Thymus (tissue), 11 donors: ENCODE measurements around the gene COL19A1. TPM values are rescaled to one million over a fixed set of nuclear protein-coding genes. Genes with fewer than 3 reads are reported as not detected.
"Not testable (repeated sequence)": the region's sequence is repeated elsewhere in the genome, so short reads cannot be mapped to it uniquely, and the experiment has no call there.

Experiments
- DNase-seq, 9 donors: peaks; one replicate each; pipeline ENCODE4 v3.0.0-alpha.2; 2013; ENCODE audit warnings: low spot score in 9 of 9, low read depth in 6 of 9, missing footprints in 1 of 9
- H3K27ac ChIP-seq, 2 donors: one replicate each; pipeline ENCODE4 v1.5.1; 2013; ENCODE audit warnings: control low read depth in 1 of 2, low read depth in 1 of 2, low read length in 1 of 2, mild to moderate bottlenecking in 1 of 2, moderate library complexity in 1 of 2
- H3K27me3 ChIP-seq, 2 donors: one replicate each; pipeline ENCODE4 v1.5.1; 2013; ENCODE audit warnings: low read length in 1 of 2; ENCODE audit not compliant: control insufficient read depth in 2 of 2, insufficient read depth in 1 of 2
- H3K36me3 ChIP-seq, 2 donors: one replicate each; pipeline ENCODE4 v1.5.1; 2013; ENCODE audit warnings: low read length in 1 of 2, mild to moderate bottlenecking in 1 of 2, moderate library complexity in 1 of 2; ENCODE audit not compliant: control insufficient read depth in 2 of 2, insufficient read depth in 2 of 2
- H3K4me1 ChIP-seq, 2 donors: one replicate each; pipeline ENCODE4 v1.5.1; 2013; ENCODE audit warnings: low read length in 2 of 2; ENCODE audit not compliant: control insufficient read depth in 2 of 2, insufficient read depth in 2 of 2
- H3K4me3 ChIP-seq, 2 donors: one replicate each; pipeline ENCODE4 v1.5.1; 2013; ENCODE audit warnings: low read length in 2 of 2, control low read depth in 1 of 2, mild to moderate bottlenecking in 1 of 2
- H3K9me3 ChIP-seq, 2 donors: one replicate each; pipeline ENCODE4 v1.5.1; 2013; ENCODE audit warnings: low read length in 1 of 2, mild to moderate bottlenecking in 1 of 2; ENCODE audit not compliant: control insufficient read depth in 2 of 2, insufficient read depth in 1 of 2
- WGBS: extraction: QIAGEN DNeasy Blood & Tissue Kit; methylation state at CpG from one replicate; pipeline ENCODE4 v1.1.7; 2013; 5-methylcytosine and 5-hydroxymethylcytosine counted together
- polyA plus RNA-seq: library from polyadenylated mRNA; stranded (reverse); fragments of 200-250 nt; gene quantifications from one replicate; pipeline ENCODE4 v1.2.3, GENCODE V29; 2013
- total RNA-seq: library from RNA; stranded (reverse); fragments of 120-200 nt; gene quantifications from one replicate; pipeline ENCODE4 v1.2.4, GENCODE V29; 2013
- donor health status: healthy.

Gene COL19A1
- total and polyA plus RNA-seq, 2 donors, result 0.34 to 8.7 TPM

GRCh38 chr6:69888482-69889233 is 22.3 kb downstream of the COL19A1 start:
- Histone ChIP-seq H3K36me3 (no peaks in the 10 kb centered on the region), H3K4me3 (no peak overlapping the region), H3K4me1 (no peaks in the 10 kb centered on the region), H3K27ac (peak overlapping the region in 1 of 2 donors; percentile 56), H3K9me3 (no peaks in the 10 kb centered on the region), H3K27me3 (no peaks in the 10 kb centered on the region)
- 90% methylated on average over 6 of the region's 6 CpGs for WGBS
- no peak for DNase-seq

- 90% methylated on average over 9 of the region's 9 CpGs for WGBS
- H3K4me1 ChIP-seq, result not testable (repeated sequence)
These were observed 23.0 kb downstream of the COL19A1 start for GRCh38 chr6:69889234-69889974.

GRCh38 chr6:69892561-69892960 is 26.2 kb downstream of the COL19A1 start:
- not testable (repeated sequence) for H3K36me3 ChIP-seq, DNase-seq, H3K27ac ChIP-seq, H3K27me3 ChIP-seq, H3K4me1 ChIP-seq, H3K4me3 ChIP-seq, H3K9me3 ChIP-seq
- WGBS, result 91% methylated on average over 1 of the region's 1 CpG

More at GRCh38 chr6:69889234-69889974, 23.0 kb downstream of the COL19A1 start:
- H3K36me3 ChIP-seq, DNase-seq, H3K4me3 ChIP-seq, H3K9me3 ChIP-seq, H3K27ac ChIP-seq, H3K27me3 ChIP-seq: not testable (repeated sequence)

- not testable (repeated sequence) for H3K27ac ChIP-seq, DNase-seq, H3K4me1 ChIP-seq, H3K27me3 ChIP-seq, H3K36me3 ChIP-seq, H3K4me3 ChIP-seq, H3K9me3 ChIP-seq
These were observed 26.9 kb downstream of the COL19A1 start for GRCh38 chr6:69893266-69893665.

GRCh38 chr6:69894578-69895347 is 28.4 kb downstream of the COL19A1 start:
- no peak overlapping the region for H3K4me3 ChIP-seq
- peak in 1 of 9 donors; percentile 13 for DNase-seq
- no peaks in the 10 kb centered on the region for H3K4me1 ChIP-seq
- H3K27me3 ChIP-seq, result no peaks in the 10 kb centered on the region
- 92% methylated on average over 8 of the region's 8 CpGs for WGBS
- no peaks in the 10 kb centered on the region for H3K36me3 ChIP-seq
- H3K27ac ChIP-seq, result no peak overlapping the region
- H3K9me3 ChIP-seq, result no peaks in the 10 kb centered on the region

GRCh38 chr6:69895396-69895795 is 29.0 kb downstream of the COL19A1 start:
- no peaks in the 10 kb centered on the region for H3K4me1 ChIP-seq
- DNase-seq, result no peak
- H3K9me3 ChIP-seq, result no peaks in the 10 kb centered on the region
- no peak overlapping the region for H3K27ac ChIP-seq
- 95% methylated on average over 4 of the region's 4 CpGs for WGBS
- H3K27me3 ChIP-seq, result no peaks in the 10 kb centered on the region
- H3K4me3 ChIP-seq, result no peak overlapping the region
- H3K36me3 ChIP-seq, result no peaks in the 10 kb centered on the region

- WGBS, result 97% methylated on average over 2 of the region's 2 CpGs
- Histone ChIP-seq H3K27ac (no peak overlapping the region), H3K4me3 (no peak overlapping the region), H3K9me3 (peaks cover 0 to 3% of the 10 kb centered on the region in 2 donors), H3K4me1 (no peaks in the 10 kb centered on the region), H3K36me3 (no peaks in the 10 kb centered on the region), H3K27me3 (no peaks in the 10 kb centered on the region)
- no peak for DNase-seq
These were observed 34.5 kb downstream of the COL19A1 start for GRCh38 chr6:69900869-69901268.

- DNase-seq, result no peak
These were observed 35.0 kb downstream of the COL19A1 start for GRCh38 chr6:69901361-69901760.

GRCh38 chr6:69907981-69908498 is 41.7 kb downstream of the COL19A1 start:
- Histone ChIP-seq H3K9me3 (peaks cover 0 to 3% of the 10 kb centered on the region in 2 donors), H3K36me3 (no peaks in the 10 kb centered on the region), H3K4me1 (no peaks in the 10 kb centered on the region), H3K27ac (no peak overlapping the region), H3K4me3 (no peak overlapping the region), H3K27me3 (no peaks in the 10 kb centered on the region)
- no peak for DNase-seq
- 74% methylated on average over 1 of the region's 1 CpG for WGBS

More at GRCh38 chr6:69901361-69901760, 35.0 kb downstream of the COL19A1 start:
- H3K4me3 ChIP-seq, result no peak overlapping the region
- H3K27ac ChIP-seq, result no peak overlapping the region
- H3K4me1 ChIP-seq, result no peaks in the 10 kb centered on the region
- H3K36me3 ChIP-seq, result no peaks in the 10 kb centered on the region
- 97% methylated on average over 3 of the region's 3 CpGs for WGBS
- no peaks in the 10 kb centered on the region for H3K27me3 ChIP-seq
- peaks cover 0 to 3% of the 10 kb centered on the region in 2 donors for H3K9me3 ChIP-seq
